H1 (cell line): Measurements from ENCODE around the gene KLHL10. TPM values are rescaled to one million over a fixed set of nuclear protein-coding genes. Genes with fewer than 3 reads are reported as not detected.

Source experiments
- CTCF ChIA-PET: fragments of 300-600 bp; sonication (Branson Sonifier 250); formaldehyde crosslinking; loops from one replicate; lab custom pipeline; 2021; ENCODE audit not compliant: partially characterized antibody; lab: Charles Lee
- POLR2A ChIA-PET: fragments of 300-600 bp; sonication (Branson Sonifier 250); formaldehyde crosslinking; loops from one replicate; lab custom pipeline; 2021; ENCODE audit warnings: inconsistent platforms; ENCODE audit not compliant: partially characterized antibody; lab: Charles Lee
- DNase-seq, 2 experiments: peaks; one replicate each; pipeline versions ENCODE4 v3.0.0 to v3.0.0-alpha.2; 2010 to 2022; ENCODE audit warnings: low spot score in 2 of 2, low read depth in 1 of 2, mixed read lengths in 1 of 2
- FAIRE-seq: peaks from 2 replicates; lab custom pipeline; 2011; peaks lifted over from hg19 to GRCh38; lab: Jason Lieb, UNC
- H2AFZ ChIP-seq: 2 replicates; pipeline ENCODE4 v1.8.1; 2012; ENCODE audit warnings: low read length, inconsistent platforms
- H2AK5ac ChIP-seq: 2 replicates; pipeline ENCODE4 v1.6.1; 2013; ENCODE audit warnings: low read depth, low read length
- H2BK120ac ChIP-seq: replicated peaks from 2 replicates; pipeline ENCODE3; 2013; ENCODE audit warnings: low read depth, low read length, inconsistent platforms
- H2BK12ac ChIP-seq: 2 replicates; pipeline ENCODE4 v1.6.1; 2013; ENCODE audit warnings: low read depth, low read length
- H2BK15ac ChIP-seq: 2 replicates; pipeline ENCODE4 v1.6.1; 2013; ENCODE audit warnings: low read length
- H2BK20ac ChIP-seq: 2 replicates; pipeline ENCODE4 v1.6.1; 2013; ENCODE audit warnings: low read length
- H2BK5ac ChIP-seq: 2 replicates; pipeline ENCODE4 v1.6.1; 2013; ENCODE audit warnings: low read depth, low read length
- H3K14ac ChIP-seq: 2 replicates; pipeline ENCODE4 v1.6.1; 2013; ENCODE audit warnings: inconsistent platforms; ENCODE audit not compliant: insufficient read length
- H3K18ac ChIP-seq: 2 replicates; pipeline ENCODE4 v1.6.1; 2013; ENCODE audit warnings: low read length; ENCODE audit errors: extremely low read depth
- H3K23ac ChIP-seq: 2 replicates; pipeline ENCODE4 v1.6.1; 2013; ENCODE audit warnings: inconsistent platforms; ENCODE audit not compliant: insufficient read length
- H3K23me2 ChIP-seq: 2 replicates; pipeline ENCODE4 v1.6.1; 2013; ENCODE audit warnings: low read depth, low read length
- H3K27ac ChIP-seq: 2 replicates; pipeline ENCODE4 v1.6.1; 2011; ENCODE audit warnings: low read depth, low read length, inconsistent platforms
- H3K27me3 ChIP-seq, 4 experiments: replicated peaks in 1 of 4; 1 replicate in 1 of 4; 2 replicates in 3 of 4; pipeline versions ENCODE4 v1.6.1 to v1.8.1; 2011 to 2013; ENCODE audit warnings: low read length in 3 of 4, mild to moderate bottlenecking in 3 of 4, inconsistent platforms in 2 of 4, mixed read lengths in 2 of 4, moderate library complexity in 1 of 4; ENCODE audit not compliant: control insufficient read depth in 3 of 4, insufficient read depth in 3 of 4; ENCODE audit errors: extremely low read depth in 1 of 4
- H3K36me3 ChIP-seq, 4 experiments: 2 replicates each; pipeline versions ENCODE4 v1.6.1 to v1.8.1; 2011 to 2013; ENCODE audit warnings: mild to moderate bottlenecking in 4 of 4, low read length in 3 of 4, moderate library complexity in 2 of 4, control low read depth in 1 of 4, inconsistent platforms in 1 of 4; ENCODE audit not compliant: insufficient read depth in 4 of 4, control insufficient read depth in 2 of 4
- H3K4ac ChIP-seq: replicated peaks from 2 replicates; pipeline ENCODE3; 2013; ENCODE audit warnings: low read length, low read depth, mixed read lengths, inconsistent platforms; ENCODE audit not compliant: insufficient read length
- H3K4me1 ChIP-seq, 4 experiments: replicated peaks in 1 of 4; 1 replicate in 1 of 4; 2 replicates in 3 of 4; pipeline versions ENCODE4 v1.6.1 to v1.8.1; 2011 to 2013; ENCODE audit warnings: low read length in 3 of 4, inconsistent platforms in 2 of 4, mixed read lengths in 1 of 4; ENCODE audit not compliant: insufficient read depth in 4 of 4, control insufficient read depth in 3 of 4
- H3K4me2 ChIP-seq, 2 experiments: 2 replicates each; pipeline versions ENCODE4 v1.6.1 to v1.8.1; 2011 to 2013; ENCODE audit warnings: low read depth in 2 of 2, low read length in 2 of 2, control low read depth in 1 of 2, inconsistent platforms in 1 of 2, mild to moderate bottlenecking in 1 of 2; ENCODE audit not compliant: insufficient read depth in 1 of 2
- H3K4me3 ChIP-seq, 4 experiments: fragments of 200-600, 300-600 bp in 1 of 4; sonication (generic), shearing (Covaris generic), sonication (Bioruptor Twin) in 1 of 4; 2 replicates each; pipeline versions ENCODE4 v1.5.1 to v1.8.1; 2011 to 2016; ENCODE audit warnings: low read length in 4 of 4, low read depth in 3 of 4, control low read depth in 2 of 4, inconsistent platforms in 2 of 4, mild to moderate bottlenecking in 2 of 4, mixed read lengths in 1 of 4, moderate library complexity in 1 of 4; ENCODE audit not compliant: insufficient read depth in 2 of 4; ENCODE audit errors: extremely low read depth in 1 of 4
- H3K56ac ChIP-seq: replicated peaks from 2 replicates; pipeline ENCODE3; 2013; ENCODE audit warnings: low read depth, mild to moderate bottlenecking, mixed read lengths, low read length, inconsistent platforms; ENCODE audit not compliant: insufficient read length
- H3K79me1 ChIP-seq: 2 replicates; pipeline ENCODE4 v1.6.1; 2013; ENCODE audit warnings: low read depth, low read length, control low read depth
- H3K79me2 ChIP-seq, 2 experiments: 2 replicates each; pipeline versions ENCODE4 v1.6.1 to v1.8.1; 2012 to 2013; ENCODE audit warnings: low read length in 2 of 2, mild to moderate bottlenecking in 2 of 2, inconsistent platforms in 1 of 2; ENCODE audit not compliant: insufficient read depth in 2 of 2, control insufficient read depth in 1 of 2
- H3K9ac ChIP-seq, 4 experiments: replicated peaks in 1 of 4; 1 replicate in 1 of 4; 2 replicates in 3 of 4; pipeline versions ENCODE4 v1.6.1 to v1.8.1; 2011 to 2013; ENCODE audit warnings: low read depth in 3 of 4, low read length in 3 of 4, control low read depth in 2 of 4, mild to moderate bottlenecking in 2 of 4, moderate library complexity in 2 of 4, inconsistent platforms in 1 of 4; ENCODE audit errors: extremely low read depth in 1 of 4
- H3K9me3 ChIP-seq, 2 experiments: 2 replicates each; pipeline versions ENCODE4 v1.6.1 to v1.8.1; 2012 to 2013; ENCODE audit warnings: mild to moderate bottlenecking in 2 of 2, moderate library complexity in 2 of 2, control low read depth in 1 of 2, inconsistent platforms in 1 of 2, low read depth in 1 of 2, low read length in 1 of 2, mixed read lengths in 1 of 2; ENCODE audit not compliant: insufficient read depth in 2 of 2
- H4K20me1 ChIP-seq, 2 experiments: replicated peaks in 1 of 2; 2 replicates each; pipeline versions ENCODE3 to v1.8.1; 2011 to 2013; ENCODE audit warnings: inconsistent platforms in 2 of 2, low read length in 2 of 2, mild to moderate bottlenecking in 1 of 2; ENCODE audit not compliant: insufficient read depth in 2 of 2, control insufficient read depth in 1 of 2
- H4K5ac ChIP-seq: 2 replicates; pipeline ENCODE4 v1.6.1; 2013; ENCODE audit warnings: low read length, low read depth, mixed read lengths, inconsistent platforms; ENCODE audit not compliant: insufficient read length
- H4K8ac ChIP-seq: 2 replicates; pipeline ENCODE4 v1.8.0; 2013; ENCODE audit warnings: mild to moderate bottlenecking, moderate library complexity, low read length, inconsistent platforms; ENCODE audit not compliant: insufficient read depth; ENCODE audit errors: extremely low read depth
- H4K91ac ChIP-seq: replicated peaks from 2 replicates; pipeline ENCODE3; 2013; ENCODE audit warnings: low read length, mixed read lengths, inconsistent platforms; ENCODE audit not compliant: insufficient read length
- TAF7 ChIP-seq: optimal IDR thresholded peaks from 2 replicates; pipeline ENCODE3; 2011; ENCODE audit warnings: low read depth, mild to moderate bottlenecking, inconsistent platforms, low read length, moderate library complexity, borderline replicate concordance
- WGBS, 2 experiments: shearing (Covaris generic) in 1 of 2; methylation state at CpG; one replicate each; pipeline versions ENCODE4 v1.1.6 to v1.1.7; 2013 to 2015; ENCODE audit warnings: low lambda C conversion rate in 2 of 2, mixed read lengths in 2 of 2, inconsistent platforms in 1 of 2, low coverage in 1 of 2, missing lambda C conversion rate in 1 of 2; ENCODE audit not compliant: insufficient replicate concordance in 2 of 2, insufficient coverage in 1 of 2, insufficient read length in 1 of 2; ENCODE audit errors: extremely low coverage in 1 of 2, missing lambda C conversion rate in 1 of 2; 5-methylcytosine and 5-hydroxymethylcytosine counted together
- polyA plus RNA-seq, 7 experiments: library from polyadenylated mRNA; depleted of rRNA in 3 of 7; stranded (reverse) in 5 of 7; unstranded in 2 of 7; fragments of >200 nt in 5 of 7; fragments of 200-250 nt in 2 of 7; gene quantifications; 1 replicate in 5 of 7; 2 replicates in 1 of 7; 4 replicates in 1 of 7; pipeline versions ENCODE4 v1.2.1 to v1.2.3, GENCODE V29; 2011 to 2013; ENCODE audit warnings: missing spikeins in 2 of 7, mixed read lengths in 2 of 7
- total RNA-seq: library from RNA; stranded (reverse); fragmentation: NEBNext Ultra II Directional; extraction: Animal tissue kit (Norgen Biotek cat#: 25700); gene quantifications from 2 replicates; pipeline ENCODE4 v1.2.1, GENCODE V29; 2021
- TF ChIP-seq, protein P1 (sequence below): IDR thresholded peaks from 2 replicates; pipeline ENCODE4 v1.6.1; 2012; ENCODE audit warnings: inconsistent platforms

The KLHL10 gene
- total and polyA plus RNA-seq, 2 of the 8 experiments (the other 6 are each of a cell fraction or from before 2014, with no cell fraction given) = 0.19 to 0.26 TPM

DNA sequence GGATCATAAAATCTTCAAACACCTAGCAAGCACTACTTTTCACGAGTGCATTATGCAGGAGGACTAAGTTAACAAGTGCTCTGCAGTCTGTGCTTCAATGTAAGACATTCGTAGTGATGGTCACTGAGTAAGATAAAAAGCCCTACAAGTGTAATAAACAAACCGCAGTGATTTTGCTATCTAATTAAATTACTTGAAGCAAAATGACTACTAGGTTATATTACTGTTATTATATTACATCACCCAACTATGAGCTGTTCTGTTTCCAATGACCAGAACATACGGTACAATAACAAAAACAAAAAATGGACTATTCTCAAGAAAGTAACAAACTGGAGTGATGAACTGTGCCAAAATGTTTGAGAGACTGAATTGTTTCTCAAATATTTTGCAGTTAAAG is 11.2 kb downstream of the KLHL10 start:
- Histone ChIP-seq H3K56ac (no peak overlapping the region), H3K27ac (no peak overlapping the region), H4K20me1 (peaks cover 0 to 3% of the 10 kb centered on the region in 2 experiments), H3K4ac (no peak overlapping the region), H3K27me3 (no peaks in the 10 kb centered on the region), H3K9ac (no peak overlapping the region), H3K18ac (no peak overlapping the region), H3K79me2 (peaks cover 0 to 41% of the 10 kb centered on the region in 2 experiments; a peak in 2 of 4 replicates), H3K23me2 (no peaks in the 10 kb centered on the region), H4K5ac (no peak overlapping the region), H3K36me3 (peaks cover 2 to 10% (median 6%) of the 10 kb centered on the region in 4 experiments; a peak in 5 of 8 replicates), H3K9me3 (no peaks in the 10 kb centered on the region), H4K8ac (no peak overlapping the region), H3K23ac (no peak overlapping the region), H4K91ac (no peak overlapping the region), H3K4me1 (no peaks in the 10 kb centered on the region), H3K4me3 (no peak overlapping the region)
- ChIA-PET POLR2A (interaction anchor here (0.8 kb wide), 1 partner anchor 14 kb away, joined by 3 read pairs; no protein-coding TSS in a partner anchor), CTCF (interaction anchor here (1.1 to 1.8 kb wide), 4 partner anchors 8 to 373 kb away, joined by 3 to 4 read pairs (median 4); no protein-coding TSS in a partner anchor)
- FAIRE-seq (no peak), DNase-seq (no peak)
- TF ChIP-seq, protein P1, sequence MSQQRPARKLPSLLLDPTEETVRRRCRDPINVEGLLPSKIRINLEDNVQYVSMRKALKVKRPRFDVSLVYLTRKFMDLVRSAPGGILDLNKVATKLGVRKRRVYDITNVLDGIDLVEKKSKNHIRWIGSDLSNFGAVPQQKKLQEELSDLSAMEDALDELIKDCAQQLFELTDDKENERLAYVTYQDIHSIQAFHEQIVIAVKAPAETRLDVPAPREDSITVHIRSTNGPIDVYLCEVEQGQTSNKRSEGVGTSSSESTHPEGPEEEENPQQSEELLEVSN = no peak
- TF ChIP-seq TAF7 = no peak
- TF ChIP-seq, all 59 proteins: peak for 0
- Histone ChIP-seq H2BK120ac (no peak overlapping the region), H2BK15ac (no peak overlapping the region), H2BK5ac (no peak overlapping the region), H2AFZ (no peak overlapping the region), H3K79me1 (peaks cover 3% of the 10 kb centered on the region), H2BK12ac (no peak overlapping the region), H2BK20ac (no peak overlapping the region), H2AK5ac (no peak overlapping the region), H3K14ac (no peak overlapping the region), H3K4me2 (no peak overlapping the region)
- 98% methylated on average over 4 of the region's 4 CpGs; no CpG with 5 or more reads in 1 of the 2 experiments for WGBS, 2 experiments
